ENCODE measurements around the gene STARD9. TPM values are rescaled to one million over a fixed set of nuclear protein-coding genes. Genes with fewer than 3 reads are reported as not detected.

The STARD9 gene
- polyA plus RNA-seq, 3 donors: 0.39 TPM; not detected in 2

GRCh38 chr15:42558739-42559138 lies 16.7 kb upstream of the STARD9 start:
- DNase-seq: no peak
- intact Hi-C loops (cut with micrococcal nuclease): no loop called here
- H3K9me3 ChIP-seq (replicated peaks in 1 of 2; ENCODE audit: control insufficient read depth in 1 of 2, insufficient read depth in 1 of 2, low read length in 2 of 2): no peaks in the 10 kb centered on the region
- H3K4me1 ChIP-seq (ENCODE audit: control insufficient read depth in 1 of 2, insufficient read depth in 2 of 2, low read length in 2 of 2): peaks cover 0 to 3% of the 10 kb centered on the region in 2 donors
- H2AFZ ChIP-seq (ENCODE audit: insufficient read depth, low read depth, low read length, poor library complexity, severe bottlenecking): no peak overlapping the region
- 100% methylated on average over 1 of the region's 3 CpGs for WGBS (ENCODE audit: insufficient coverage)
- Mint-ChIP-seq H3K27ac (no peak overlapping the region), H3K4me1 (peaks cover 5% of the 10 kb centered on the region), H3K4me3 (no peak overlapping the region), H3K27me3 (ENCODE audit: low read depth in 3 of 3) (peaks cover 0 to 2% (median 0%) of the 10 kb centered on the region in 3 donors), H3K9me3 (no peaks in the 10 kb centered on the region), H3K36me3 (peaks cover 52 to 68% of the 10 kb centered on the region in 2 donors)
- no peak for TF ChIP-seq CTCF (IDR thresholded peaks at IDR 0.05)
- H3K27me3 ChIP-seq (ENCODE audit: control insufficient read depth in 2 of 2, insufficient read depth in 2 of 2, low read length in 2 of 2): no peaks in the 10 kb centered on the region
- peaks cover 48 to 62% of the 10 kb centered on the region in 2 donors for H3K36me3 ChIP-seq (replicated peaks in 1 of 2; ENCODE audit: control insufficient read depth in 1 of 2, insufficient read depth in 2 of 2, low read length in 2 of 2)
- H3K4me2 ChIP-seq (replicated peaks; ENCODE audit: extremely low read depth, low read length, poor library complexity, severe bottlenecking): no peak overlapping the region
- H3K27ac ChIP-seq (ENCODE audit: low read depth in 1 of 2, low read length in 2 of 2): no peak overlapping the region
- H3K79me2 ChIP-seq (ENCODE audit: insufficient read depth, low read length): peaks cover 36% of the 10 kb centered on the region
- no peak overlapping the region for H3K9ac ChIP-seq (ENCODE audit: insufficient read depth, low read length, poor library complexity, severe bottlenecking)
- no peak overlapping the region for H3K4me3 ChIP-seq (replicated peaks in 1 of 3; ENCODE audit: low read depth in 2 of 3, low read length in 3 of 3)
- no peaks in the 10 kb centered on the region for H4K20me1 ChIP-seq (ENCODE audit: insufficient read depth, low read length)

- TF ChIP-seq CTCF (IDR thresholded peaks at IDR 0.05): no peak
- peaks cover 0 to 1% (median 0%) of the 10 kb centered on the region in 7 donors for H3K9me3 Mint-ChIP-seq
- H3K4me3 Mint-ChIP-seq: peak overlapping the region; percentile 95 to 97
- Histone ChIP-seq H3K27me3 (ENCODE audit: control insufficient read depth in 2 of 2, insufficient read depth in 2 of 2, low read length in 2 of 2) (peaks cover 21 to 34% of the 10 kb centered on the region in 2 donors), H3K4me3 (replicated peaks in 1 of 3; ENCODE audit: low read depth in 2 of 3, low read length in 3 of 3) (peak overlapping the region; percentile 45 to 80 (median 61)), H3K4me1 (ENCODE audit: control insufficient read depth in 1 of 2, insufficient read depth in 2 of 2, low read length in 2 of 2) (peaks cover 19 to 25% of the 10 kb centered on the region in 2 donors), H3K36me3 (replicated peaks in 1 of 2; ENCODE audit: control insufficient read depth in 1 of 2, insufficient read depth in 2 of 2, low read length in 2 of 2) (no peaks in the 10 kb centered on the region), H4K20me1 (ENCODE audit: insufficient read depth, low read length) (no peaks in the 10 kb centered on the region), H3K9ac (ENCODE audit: insufficient read depth, low read length, poor library complexity, severe bottlenecking) (peak overlapping the region; percentile 30), H3K79me2 (ENCODE audit: insufficient read depth, low read length) (no peaks in the 10 kb centered on the region), H3K27ac (ENCODE audit: low read depth in 1 of 2, low read length in 2 of 2) (no peak overlapping the region), H3K4me2 (replicated peaks; ENCODE audit: extremely low read depth, low read length, poor library complexity, severe bottlenecking) (peak overlapping the region; percentile 97), H3K9me3 (replicated peaks in 1 of 2; ENCODE audit: control insufficient read depth in 1 of 2, insufficient read depth in 1 of 2, low read length in 2 of 2) (no peaks in the 10 kb centered on the region), H2AFZ (ENCODE audit: insufficient read depth, low read depth, low read length, poor library complexity, severe bottlenecking) (peak overlapping the region; percentile 90)
- H3K27ac Mint-ChIP-seq: peak overlapping the region in 3 of 7 donors; percentile 26 to 90 (median 55)
- peaks cover 24% of the 10 kb centered on the region for H3K4me1 Mint-ChIP-seq
- H3K36me3 Mint-ChIP-seq: no peaks in the 10 kb centered on the region
- H3K27me3 Mint-ChIP-seq (ENCODE audit: low read depth in 3 of 3): peaks cover 44 to 61% (median 52%) of the 10 kb centered on the region in 3 donors
- peak in 2 of 3 donors; percentile 5 to 29 for DNase-seq
- intact Hi-C loops (cut with micrococcal nuclease): no loop called here
- WGBS (ENCODE audit: insufficient coverage): 11% methylated on average over 4 of the region's 16 CpGs
These were observed 711 bp downstream of the STARD9 start for GRCh38 chr15:42576040-42576594.
